ENCODE measurements around the gene AGO1. TPM values are rescaled to one million over a fixed set of nuclear protein-coding genes. Genes with fewer than 3 reads are reported as not detected.
A peak's percentile ranks its signal among the peaks of the same experiment; 100 is the strongest.

Gene AGO1
- polyA plus RNA-seq, 2 of the 4 experiments (the other 2 are of a cell fraction) = 5.6 to 7.0 TPM

GRCh38 chr1:35882586-35882944 is 444 bp upstream of the AGO1 start:
- no peak for TF ChIP-seq MAX (IDR thresholded peaks at IDR 0.05)
- TF ChIP-seq BCL3 (IDR thresholded peaks at IDR 0.05) = 0 out of 3 replicates have a peak, but pooled peaks have one; percentile 4
- peak overlapping the region; percentile 69 for H3K4me2 ChIP-seq

GRCh38 chr1:35883635-35884101 is 659 bp downstream of the AGO1 start:
- H3K27ac ChIP-seq = peak overlapping the region; percentile 92 to 93
- FAIRE-seq (no peak), ATAC-seq (peak; percentile 28 to 49), DNase-seq (ENCODE audit: low read depth in 1 of 2, low spot score in 1 of 2) (peak; percentile 16 to 36)
- ChIA-PET POLR2A (no interaction called here), CTCF (interaction anchor here (0.6 to 3.1 kb wide), 14 partner anchors 9 to 413 kb away, joined by 3 to 25 read pairs (median 4); no protein-coding TSS in a partner anchor)
- TF ChIP-seq MAX (IDR thresholded peaks at IDR 0.05) (no peak), ZFP36 (IDR thresholded peaks at IDR 0.05; ENCODE audit: borderline replicate concordance, partially characterized antibody) (no peak), JUNB (IDR thresholded peaks at IDR 0.05) (no peak), USF2 (IDR thresholded peaks at IDR 0.05) (no peak), CBX8 (IDR thresholded peaks at IDR 0.05) (no peak)
- no peaks in the 10 kb centered on the region for H3K9me3 ChIP-seq
- H3K4me2 ChIP-seq = peak overlapping the region; percentile 69
- H3K4me3 ChIP-seq = peak overlapping the region; percentile 98
- no CpG with 5 or more reads among the region's 29 CpGs for WGBS (ENCODE audit: missing lambda C conversion rate)
- H3K4me1 ChIP-seq = peaks cover 24% of the 10 kb centered on the region; the same call in 2 of the 3 replicates

More at GRCh38 chr1:35882586-35882944, 444 bp upstream of the AGO1 start:
- POLR2A ChIA-PET = no interaction called here
- H3K4me1 ChIP-seq = peaks cover 24% of the 10 kb centered on the region; the same call in 2 of the 3 replicates
- DNase-seq (ENCODE audit: low read depth in 1 of 2, low spot score in 1 of 2) = no peak
- H3K4me3 ChIP-seq = no peak overlapping the region; the same call in 2 of the 3 replicates
- no peak for FAIRE-seq
- H3K9me3 ChIP-seq = no peaks in the 10 kb centered on the region
- ATAC-seq = peak; percentile 22 to 38; a peak in 4 of 6 replicates
- no peak overlapping the region for H3K27ac ChIP-seq
- CTCF ChIA-PET = interaction anchor here (0.5 to 3.1 kb wide), 14 partner anchors 9 to 1766 kb away, joined by 3 to 25 read pairs (median 4); no protein-coding TSS in a partner anchor
- WGBS (ENCODE audit: missing lambda C conversion rate) = 56% methylated on average over 16 of the region's 16 CpGs

GRCh38 chr1:35884934-35885333 is 1.9 kb downstream of the AGO1 start:
- no peaks in the 10 kb centered on the region for H3K9me3 ChIP-seq
- 81% methylated on average over 1 of the region's 2 CpGs for WGBS (ENCODE audit: missing lambda C conversion rate)
- H3K27ac ChIP-seq = no peak overlapping the region
- no peak overlapping the region for H3K4me3 ChIP-seq
- TF ChIP-seq RNF2 (IDR thresholded peaks at IDR 0.05; ENCODE audit: borderline replicate concordance, low read depth) = no peak
- no peak for TF ChIP-seq ELK1 (IDR thresholded peaks at IDR 0.05; ENCODE audit: low read depth, low read length)
- TF ChIP-seq CTCF (IDR thresholded peaks at IDR 0.05) = no peak
- TF ChIP-seq SMC3 (IDR thresholded peaks at IDR 0.05) = no peak
- no peak for TF ChIP-seq MYC (IDR thresholded peaks at IDR 0.05; ENCODE audit: borderline replicate concordance, low read length)
- TF ChIP-seq EHF (CRISPR knock-in tag; IDR thresholded peaks at IDR 0.05) = no peak
- no peak for TF ChIP-seq HMGXB4 (CRISPR knock-in tag; IDR thresholded peaks at IDR 0.05; ENCODE audit: borderline replicate concordance)
- no peak for TF ChIP-seq MAZ (IDR thresholded peaks at IDR 0.05; ENCODE audit: borderline replicate concordance, low read depth, low read length)
- no peak for ATAC-seq
- ChIA-PET CTCF (interaction anchor here (0.7 kb wide), 1 partner anchor 25 kb away, joined by 3 read pairs; no protein-coding TSS in a partner anchor), POLR2A (no interaction called here)
- DNase-seq (ENCODE audit: low read depth in 1 of 2, low spot score in 1 of 2) = no peak
- no peak for FAIRE-seq
- no peak overlapping the region for H3K4me2 ChIP-seq
- peaks cover 24% of the 10 kb centered on the region; the same call in 2 of the 3 replicates for H3K4me1 ChIP-seq

All from A549 (cell line).